Measurements from ENCODE around the gene AICDA.

AICDA gene

GRCh38 chr12:8639936-8640335 lies 27.3 kb upstream of the AICDA start:
- Histone ChIP-seq H3K4me3 (ENCODE audit: insufficient read depth, low read length, poor library complexity, severe bottlenecking) (no peak overlapping the region), H3K27me3 (ENCODE audit: low read length) (no peaks in the 10 kb centered on the region), H3K4me2 (ENCODE audit: low read depth, low read length, poor library complexity, severe bottlenecking) (no peak overlapping the region), H3K79me2 (ENCODE audit: insufficient read depth, low read length) (no peaks in the 10 kb centered on the region), H3F3A (ENCODE audit: insufficient read depth) (peaks cover 11% of the 10 kb centered on the region), H3K27ac (ENCODE audit: low read depth, low read length) (peak overlapping the region; percentile 48; the same call in 1 of the 2 replicates), H3K36me3 (ENCODE audit: low read length) (no peaks in the 10 kb centered on the region), H3K9me2 (replicated peaks; ENCODE audit: insufficient read depth, low read length) (no peaks in the 10 kb centered on the region), H3K9me3 (ENCODE audit: insufficient read depth, low read length) (no peaks in the 10 kb centered on the region), H2AFZ (ENCODE audit: low read depth, low read length, severe bottlenecking) (peak overlapping the region; percentile 51), H4K20me1 (ENCODE audit: low read depth, low read length) (no peaks in the 10 kb centered on the region), H3K9ac (ENCODE audit: low read length) (0 out of 2 replicates have a peak overlapping the region, but pooled peaks have one; percentile 8)
- no peak for TF ChIP-seq EZH2phosphoT487 (conservative IDR thresholded peaks at IDR 0.05; ENCODE audit: low read length)
- no peak for TF ChIP-seq CTCF (IDR thresholded peaks at IDR 0.05; ENCODE audit: insufficient read depth, low read length, poor library complexity, severe bottlenecking)

- Histone ChIP-seq H3K9ac (ENCODE audit: low read length) (no peak overlapping the region), H3K36me3 (ENCODE audit: low read length) (no peaks in the 10 kb centered on the region), H4K20me1 (ENCODE audit: low read depth, low read length) (no peaks in the 10 kb centered on the region), H3K27ac (ENCODE audit: low read depth, low read length) (0 out of 2 replicates have a peak overlapping the region, but pooled peaks have one; percentile 3), H3K79me2 (ENCODE audit: insufficient read depth, low read length) (no peaks in the 10 kb centered on the region), H3K9me3 (ENCODE audit: insufficient read depth, low read length) (no peaks in the 10 kb centered on the region), H3K27me3 (ENCODE audit: low read length) (no peaks in the 10 kb centered on the region), H3F3A (ENCODE audit: insufficient read depth) (peaks cover 3% of the 10 kb centered on the region), H2AFZ (ENCODE audit: low read depth, low read length, severe bottlenecking) (peak overlapping the region; percentile 51), H3K4me2 (ENCODE audit: low read depth, low read length, poor library complexity, severe bottlenecking) (no peak overlapping the region), H3K9me2 (replicated peaks; ENCODE audit: insufficient read depth, low read length) (no peaks in the 10 kb centered on the region), H3K4me3 (ENCODE audit: insufficient read depth, low read length, poor library complexity, severe bottlenecking) (no peak overlapping the region)
- TF ChIP-seq EZH2phosphoT487 (conservative IDR thresholded peaks at IDR 0.05; ENCODE audit: low read length) (no peak), CTCF (IDR thresholded peaks at IDR 0.05; ENCODE audit: insufficient read depth, low read length, poor library complexity, severe bottlenecking) (no peak)
Observed at GRCh38 chr12:8638951-8639350, 26.3 kb upstream of the AICDA start.

- Histone ChIP-seq H4K20me1 (ENCODE audit: low read depth, low read length) (no peaks in the 10 kb centered on the region), H3K27me3 (ENCODE audit: low read length) (no peaks in the 10 kb centered on the region), H3K9me3 (ENCODE audit: insufficient read depth, low read length) (no peaks in the 10 kb centered on the region), H3K9ac (ENCODE audit: low read length) (peak overlapping the region; percentile 28), H3K36me3 (ENCODE audit: low read length) (no peaks in the 10 kb centered on the region), H3K4me2 (ENCODE audit: low read depth, low read length, poor library complexity, severe bottlenecking) (peak overlapping the region; percentile 27), H2AFZ (ENCODE audit: low read depth, low read length, severe bottlenecking) (peak overlapping the region; percentile 46), H3K79me2 (ENCODE audit: insufficient read depth, low read length) (no peaks in the 10 kb centered on the region), H3K9me2 (replicated peaks; ENCODE audit: insufficient read depth, low read length) (no peaks in the 10 kb centered on the region), H3K27ac (ENCODE audit: low read depth, low read length) (peak overlapping the region; percentile 61), H3K4me3 (ENCODE audit: insufficient read depth, low read length, poor library complexity, severe bottlenecking) (no peak overlapping the region), H3F3A (ENCODE audit: insufficient read depth) (no peaks in the 10 kb centered on the region)
- TF ChIP-seq CTCF (IDR thresholded peaks at IDR 0.05; ENCODE audit: insufficient read depth, low read length, poor library complexity, severe bottlenecking) (no peak), EZH2phosphoT487 (conservative IDR thresholded peaks at IDR 0.05; ENCODE audit: low read length) (no peak)
Observed at GRCh38 chr12:8637666-8638065, 25.0 kb upstream of the AICDA start.

Data from SU-DHL-6 (cell line).